GM18517 (cell line): Measurements from ENCODE around the gene PPP1R3E.
"Not testable (repeated sequence)": the region's sequence is repeated elsewhere in the genome, so short reads cannot be mapped to it uniquely, and the experiment has no call there.

Experiments
- ATAC-seq: cut with Tn5 transposase; IDR thresholded peaks from one replicate; pipeline ENCODE4 v1.9.1; 2021; ENCODE audit warnings: mild to moderate bottlenecking, moderate library complexity; ENCODE audit not compliant: unreplicated experiment

The PPP1R3E gene, protein sequence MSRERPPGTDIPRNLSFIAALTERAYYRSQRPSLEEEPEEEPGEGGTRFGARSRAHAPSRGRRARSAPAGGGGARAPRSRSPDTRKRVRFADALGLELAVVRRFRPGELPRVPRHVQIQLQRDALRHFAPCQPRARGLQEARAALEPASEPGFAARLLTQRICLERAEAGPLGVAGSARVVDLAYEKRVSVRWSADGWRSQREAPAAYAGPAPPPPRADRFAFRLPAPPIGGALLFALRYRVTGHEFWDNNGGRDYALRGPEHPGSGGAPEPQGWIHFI

DNA sequence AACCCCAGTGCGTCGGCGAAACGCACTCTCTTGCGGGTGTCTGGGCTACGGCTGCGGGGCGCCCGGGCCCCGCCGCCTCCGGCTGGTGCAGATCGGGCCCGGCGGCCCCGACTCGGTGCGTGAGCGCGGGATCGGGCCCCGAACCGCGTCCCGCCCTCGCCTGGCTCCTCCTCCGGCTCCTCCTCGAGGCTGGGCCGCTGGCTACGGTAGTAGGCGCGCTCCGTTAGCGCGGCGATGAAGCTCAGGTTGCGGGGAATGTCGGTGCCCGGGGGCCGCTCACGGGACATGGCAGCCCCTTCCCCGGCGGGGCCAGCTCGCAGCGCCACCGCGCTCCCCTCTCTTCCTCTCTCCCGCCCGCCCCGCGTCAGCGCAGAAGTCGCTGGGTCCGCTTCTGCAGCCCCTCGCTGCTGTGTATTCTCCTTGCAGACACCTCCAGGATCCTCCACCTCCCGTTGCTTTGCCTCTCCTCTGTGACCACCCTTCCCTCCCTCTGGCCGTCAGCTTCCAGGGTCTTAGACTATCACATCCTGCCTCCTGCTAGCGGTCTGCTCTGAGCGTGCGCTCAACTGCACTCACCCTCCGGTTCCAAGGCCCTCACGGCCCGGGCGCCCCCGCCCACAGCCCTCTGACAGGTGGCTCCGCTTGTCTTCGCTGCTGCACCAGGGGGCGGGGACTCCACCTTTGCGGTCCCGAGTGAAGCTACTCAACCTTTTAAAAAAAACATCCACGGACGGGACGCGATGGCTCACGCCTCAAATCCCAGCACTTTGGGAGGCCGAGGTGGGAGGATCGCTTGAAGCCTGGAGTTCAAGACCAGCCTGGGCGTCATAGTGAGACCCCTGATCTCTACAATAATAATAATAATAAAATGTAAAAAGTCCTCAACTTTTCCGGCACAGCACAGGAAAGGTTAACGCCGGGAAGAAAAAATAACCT lies at the start of gene PPP1R3E:
Gene PPP1R3E (minus strand): TSS at position 570 of the 936 bp plus-strand sequence. CDS start 283 bp downstream, at position 287.
- ATAC-seq: peak; percentile 29

DNA sequence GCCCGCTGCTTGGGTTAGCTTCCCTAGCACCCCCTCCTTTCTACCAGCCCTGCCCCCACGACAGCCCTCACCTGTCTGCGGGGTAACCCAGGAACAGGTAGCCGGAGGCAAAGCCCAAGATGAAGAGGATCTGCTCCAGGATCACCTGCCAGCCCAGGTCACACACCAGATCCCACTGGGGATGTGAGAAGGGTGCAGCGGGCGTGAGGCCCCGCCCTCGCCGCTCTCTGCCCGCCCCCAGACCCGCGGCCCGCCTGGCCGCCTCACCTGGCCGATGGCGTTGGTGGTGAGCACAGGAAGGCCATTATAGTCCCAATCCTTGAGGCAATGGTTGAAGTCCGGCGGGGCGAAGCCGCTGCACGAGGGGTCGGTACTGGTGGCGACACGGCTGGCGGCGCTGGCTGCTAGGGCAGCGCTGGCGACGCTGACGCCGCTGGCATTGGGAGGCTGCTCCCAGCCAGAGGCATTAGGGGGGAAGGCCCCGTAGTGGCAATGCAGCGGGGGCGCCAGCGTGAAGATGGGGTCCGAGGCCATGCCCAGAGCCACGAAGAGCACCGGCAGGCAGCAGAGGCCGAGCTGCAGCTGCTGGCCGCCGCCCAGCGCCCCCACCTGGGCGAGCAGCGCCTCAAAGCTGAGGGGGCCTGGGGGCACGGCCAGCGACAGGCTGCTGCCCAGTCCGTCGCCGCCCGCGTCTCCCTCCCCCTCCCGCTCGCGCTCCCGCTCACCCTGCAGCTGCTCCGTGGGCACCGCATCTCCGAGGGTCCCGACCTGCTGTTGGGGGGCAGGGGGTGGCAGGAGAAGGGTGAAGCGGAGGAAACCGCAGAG lies 49.2 kb upstream of the PPP1R3E start:
- no peak for ATAC-seq

DNA sequence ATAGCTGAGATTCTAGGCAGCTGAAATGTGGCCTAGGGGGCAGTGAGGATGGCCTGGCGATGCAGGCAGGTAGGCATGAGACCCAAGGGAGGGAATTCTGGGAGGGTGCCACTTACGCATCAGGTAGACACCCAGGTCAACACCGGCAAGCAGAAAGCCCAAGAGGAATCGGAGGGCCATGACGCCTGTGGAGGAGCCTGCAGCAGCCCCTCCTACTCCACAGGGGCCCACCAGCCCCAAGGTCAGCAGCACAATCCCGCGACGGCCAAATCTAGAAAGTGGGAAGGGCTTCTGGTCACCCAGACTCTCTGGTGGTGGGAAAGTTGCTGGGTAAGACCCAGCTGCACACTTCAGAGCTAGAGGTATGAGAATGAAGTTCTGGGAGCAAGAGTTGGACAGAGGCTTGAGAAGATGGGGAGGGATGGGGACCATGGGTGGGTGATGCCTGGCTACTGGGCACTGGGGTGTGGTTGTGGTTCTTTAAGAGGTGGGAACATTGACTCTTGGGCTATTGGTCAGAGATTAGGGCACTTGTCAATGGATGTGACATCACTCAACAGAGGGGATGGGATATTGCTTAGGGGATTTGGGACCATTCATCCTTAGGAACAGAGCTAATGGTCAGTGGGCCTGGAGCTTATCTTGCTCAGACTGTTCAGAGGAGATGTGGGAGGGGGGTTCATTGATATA lies 46.6 kb upstream of the PPP1R3E start:
- no peak for ATAC-seq

DNA sequence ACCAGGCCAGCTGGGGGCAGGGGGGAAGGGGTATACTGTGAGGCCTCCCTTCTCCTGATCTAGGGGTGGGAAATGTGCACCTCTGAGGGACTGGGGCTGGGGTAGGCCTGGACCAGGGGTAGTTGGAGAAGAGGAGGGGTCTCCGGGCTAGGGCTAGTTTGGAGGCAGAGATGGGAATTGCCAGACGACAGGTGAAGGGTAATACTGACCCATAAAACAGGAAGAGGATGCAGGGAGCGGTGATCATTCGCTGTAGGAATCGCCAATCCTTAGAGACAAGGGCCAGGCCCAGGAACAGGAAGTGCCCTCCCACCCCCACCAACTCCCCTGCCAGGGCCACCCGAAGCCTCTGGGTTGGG lies 45.6 kb upstream of the PPP1R3E start:
- no peak for ATAC-seq

DNA sequence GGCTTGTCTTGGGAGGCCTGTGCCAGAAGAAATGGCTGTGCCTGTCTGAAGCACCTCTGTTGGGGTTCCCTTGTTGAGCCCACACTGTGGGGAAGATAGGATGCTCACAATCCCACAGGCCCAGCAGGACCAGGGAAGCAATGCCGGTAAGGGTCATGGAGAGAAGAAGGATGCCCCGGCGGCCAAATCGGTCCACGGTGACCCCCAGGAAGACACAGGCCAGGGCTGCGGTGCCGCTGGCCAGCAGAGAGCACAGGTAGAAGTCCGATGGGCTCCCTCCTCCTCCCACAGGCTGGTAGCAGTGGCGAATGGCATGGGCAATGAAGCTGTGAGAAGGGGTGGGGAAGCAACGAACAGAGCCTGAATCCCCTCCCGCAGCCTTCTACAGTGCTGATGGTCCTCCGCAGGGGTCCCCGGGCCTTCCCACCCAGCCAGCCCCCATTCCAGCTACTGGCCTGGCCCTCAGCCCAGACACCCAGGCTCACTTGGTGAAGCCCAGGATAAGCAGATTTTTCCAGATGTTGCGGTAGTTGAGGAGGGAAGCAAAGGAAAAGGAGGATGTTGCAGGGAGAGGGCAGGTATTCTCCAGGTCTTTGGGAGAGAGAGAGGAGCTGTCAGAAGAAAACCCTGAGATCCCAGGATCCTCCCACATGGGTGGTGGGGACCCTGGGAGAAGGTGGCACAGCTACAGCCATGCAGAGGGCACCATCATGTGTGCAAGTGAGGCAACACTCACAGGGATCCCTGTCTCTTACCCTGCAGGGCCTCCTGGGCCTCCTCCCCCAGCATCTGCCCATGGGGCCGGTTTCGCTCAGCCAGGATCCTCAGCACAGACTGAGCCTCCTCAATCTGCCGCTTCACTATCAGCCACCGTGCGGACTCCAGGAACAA lies 45.0 kb upstream of the PPP1R3E start:
- ATAC-seq: no peak

DNA sequence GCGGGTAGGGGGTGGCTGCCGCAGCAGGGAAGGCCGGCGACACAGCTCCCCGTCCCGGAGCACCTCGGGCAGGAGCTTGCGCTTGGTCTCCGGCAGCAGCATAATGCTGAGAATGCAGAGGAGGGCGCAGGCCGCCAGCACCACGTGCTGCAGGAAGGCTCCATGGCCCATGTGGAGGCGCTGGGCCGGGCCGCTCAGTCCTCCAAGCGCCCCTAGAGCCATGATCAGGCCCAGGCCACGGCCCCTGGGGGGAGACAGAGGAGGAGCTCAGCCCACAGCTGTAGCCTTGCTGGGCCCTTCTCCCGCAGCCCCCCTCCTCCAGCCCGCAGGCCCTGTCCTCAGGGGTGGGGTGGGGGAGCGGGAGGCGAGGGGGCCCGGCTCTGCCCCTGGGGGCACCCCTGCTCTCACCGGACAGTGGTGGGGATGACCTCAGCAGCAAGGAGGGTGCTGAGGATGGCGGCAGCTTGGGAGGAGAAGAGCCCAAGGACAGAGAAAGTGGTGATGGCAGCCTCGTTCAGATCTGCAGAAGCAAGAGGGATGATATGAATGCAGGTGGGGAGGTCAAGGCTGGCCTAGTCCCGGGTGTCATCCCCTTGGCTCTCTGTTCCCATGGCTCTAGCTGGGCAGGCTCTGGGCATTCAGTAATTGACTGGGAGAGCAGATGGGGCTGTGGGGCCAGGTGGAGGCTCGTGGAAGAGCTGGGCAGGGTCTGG lies 44.2 kb upstream of the PPP1R3E start:
- ATAC-seq: no peak

DNA sequence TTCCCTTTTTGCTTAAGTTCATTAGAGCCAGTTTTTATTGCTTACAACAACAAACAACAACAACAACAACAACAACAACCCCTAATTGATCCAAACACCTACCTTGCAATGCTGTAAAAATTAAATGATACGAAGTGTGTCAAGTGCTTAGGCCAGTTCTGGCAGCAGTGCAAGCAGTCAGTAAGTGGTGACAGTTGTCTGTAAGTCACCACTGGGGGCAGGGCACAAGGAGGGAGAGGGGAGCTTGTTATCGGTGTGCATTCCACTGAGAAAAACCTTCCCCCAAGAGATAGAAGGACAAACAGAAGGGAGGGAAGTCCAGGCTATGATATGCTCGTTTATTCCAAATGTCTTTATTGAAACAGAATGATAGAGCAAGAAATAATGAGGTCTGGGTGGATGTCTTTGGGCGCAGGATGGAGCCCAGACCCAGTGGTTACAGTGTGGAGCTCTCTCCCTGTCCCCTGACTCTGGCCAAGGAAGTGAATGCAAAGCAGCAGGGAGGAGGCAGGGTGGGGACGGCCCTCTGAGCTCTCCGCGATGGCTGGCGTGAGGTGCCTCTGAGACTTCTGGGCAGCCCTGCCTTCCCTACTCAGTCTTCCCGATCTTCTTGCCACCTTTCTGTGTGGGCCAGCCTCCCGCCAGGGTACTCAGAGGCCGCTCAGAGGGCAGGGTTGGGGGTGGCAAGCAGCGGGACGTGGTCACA lies 43.5 kb upstream of the PPP1R3E start:
- no peak for ATAC-seq

DNA sequence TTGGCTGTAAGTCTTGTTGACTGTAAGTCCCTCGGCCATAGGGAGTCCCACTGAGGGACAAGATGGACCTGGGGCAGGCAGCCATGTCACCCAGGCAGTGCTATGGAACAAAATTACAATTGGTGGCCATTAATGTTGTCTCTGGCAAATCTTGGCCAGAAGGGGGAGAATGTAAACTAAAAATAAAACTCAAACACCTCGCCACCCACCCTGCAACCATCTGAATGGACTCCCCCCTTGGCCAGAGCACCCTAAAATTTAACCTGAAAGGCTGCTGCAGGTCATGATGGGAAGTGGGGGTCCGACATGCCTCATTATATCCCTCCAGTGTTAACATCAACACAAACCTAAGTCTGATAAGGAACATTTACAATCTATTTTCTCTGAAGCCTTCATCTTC lies 41.8 kb upstream of the PPP1R3E start:
- ATAC-seq: no peak

DNA sequence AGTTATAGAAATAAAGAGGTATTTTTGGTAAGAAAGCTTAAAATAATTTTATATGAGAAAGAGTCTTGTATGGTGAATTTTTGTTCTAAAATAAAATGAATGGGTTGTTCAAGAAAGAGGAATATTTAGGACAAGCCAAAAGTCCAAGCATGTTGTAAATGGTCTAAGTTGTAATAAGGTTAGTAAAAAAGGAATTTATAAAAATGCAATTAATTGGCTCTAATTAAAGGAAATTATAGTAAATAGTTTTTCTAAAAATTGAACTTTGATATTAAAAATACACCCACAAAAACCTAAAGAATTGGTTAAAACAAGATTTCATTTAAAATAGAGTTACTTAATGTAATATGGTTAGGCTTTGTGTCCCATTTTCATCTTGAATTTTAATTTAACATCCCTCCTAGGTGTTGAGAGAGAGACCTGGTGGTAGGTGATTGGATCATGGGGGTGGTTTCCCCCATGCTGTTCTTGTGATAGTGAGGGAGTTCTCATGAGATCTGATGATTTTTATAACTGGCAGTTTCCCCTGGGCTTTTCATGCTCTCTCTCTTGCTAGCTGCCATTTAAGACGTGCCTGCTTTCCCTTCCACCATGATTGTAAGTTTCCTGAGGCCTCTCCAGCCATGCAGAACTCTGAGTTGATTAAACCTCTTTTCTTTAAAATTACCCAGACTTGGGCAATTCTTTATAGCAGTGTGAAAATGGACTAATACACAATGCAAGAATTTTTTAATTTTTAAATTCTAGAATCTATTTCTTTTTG lies 37.0 kb upstream of the PPP1R3E start:
- ATAC-seq: no peak

DNA sequence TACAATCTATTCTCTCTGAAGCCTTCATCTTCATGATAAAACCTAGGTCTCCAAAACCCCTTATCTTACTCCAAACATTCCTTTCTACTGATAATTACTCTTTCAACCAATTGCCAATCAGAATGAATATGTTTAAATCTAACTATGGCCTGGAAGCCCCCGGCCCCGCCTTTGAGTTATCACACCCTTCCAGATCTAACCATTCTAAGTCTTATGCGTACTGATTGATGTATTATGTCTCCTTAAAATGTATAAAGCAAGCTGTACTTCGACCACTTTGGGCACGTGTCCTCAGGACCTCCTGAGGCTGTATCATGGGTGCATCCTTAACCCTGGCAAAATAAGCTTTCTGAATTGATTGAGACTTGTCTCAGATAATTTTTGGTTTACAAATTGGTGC lies 33.0 kb upstream of the PPP1R3E start:
- ATAC-seq: no peak

DNA sequence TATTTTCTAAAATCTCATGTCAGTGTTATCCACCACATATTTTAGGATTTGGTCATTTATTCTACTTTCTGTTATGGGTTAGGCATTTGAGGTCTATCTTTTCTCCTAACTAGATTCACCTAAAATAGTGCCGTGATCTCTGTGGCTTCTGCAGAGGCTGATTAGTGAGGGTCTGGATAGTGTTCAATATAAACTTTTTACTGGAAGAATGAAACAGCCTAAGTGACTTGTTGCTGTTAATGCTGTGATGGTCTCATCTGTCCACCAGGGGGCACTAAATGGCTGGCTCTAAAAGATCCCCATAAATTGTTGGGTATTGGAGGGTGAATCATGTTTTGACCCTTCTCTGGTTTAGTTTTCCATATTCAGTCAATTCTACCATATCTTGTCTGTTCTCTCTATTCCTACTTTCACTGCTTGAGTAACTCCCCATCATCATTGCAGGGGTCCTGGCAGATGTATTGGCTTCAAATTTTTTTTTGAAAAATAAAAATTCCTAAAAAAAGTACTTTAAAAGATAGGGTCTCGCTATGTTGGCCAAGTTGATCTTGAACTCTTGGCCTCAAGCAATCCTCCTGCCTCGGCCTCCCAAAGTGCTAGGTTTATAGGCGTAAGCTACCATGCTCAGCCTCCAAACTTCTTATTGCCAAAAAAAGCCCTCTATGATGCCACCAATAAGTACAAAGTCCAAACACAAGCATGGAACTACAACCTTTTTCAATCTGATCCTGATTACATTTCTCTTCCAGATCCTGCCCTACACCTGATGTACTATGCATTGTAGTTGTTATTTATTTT lies 25.5 kb upstream of the PPP1R3E start:
- peak; percentile 64 for ATAC-seq

DNA sequence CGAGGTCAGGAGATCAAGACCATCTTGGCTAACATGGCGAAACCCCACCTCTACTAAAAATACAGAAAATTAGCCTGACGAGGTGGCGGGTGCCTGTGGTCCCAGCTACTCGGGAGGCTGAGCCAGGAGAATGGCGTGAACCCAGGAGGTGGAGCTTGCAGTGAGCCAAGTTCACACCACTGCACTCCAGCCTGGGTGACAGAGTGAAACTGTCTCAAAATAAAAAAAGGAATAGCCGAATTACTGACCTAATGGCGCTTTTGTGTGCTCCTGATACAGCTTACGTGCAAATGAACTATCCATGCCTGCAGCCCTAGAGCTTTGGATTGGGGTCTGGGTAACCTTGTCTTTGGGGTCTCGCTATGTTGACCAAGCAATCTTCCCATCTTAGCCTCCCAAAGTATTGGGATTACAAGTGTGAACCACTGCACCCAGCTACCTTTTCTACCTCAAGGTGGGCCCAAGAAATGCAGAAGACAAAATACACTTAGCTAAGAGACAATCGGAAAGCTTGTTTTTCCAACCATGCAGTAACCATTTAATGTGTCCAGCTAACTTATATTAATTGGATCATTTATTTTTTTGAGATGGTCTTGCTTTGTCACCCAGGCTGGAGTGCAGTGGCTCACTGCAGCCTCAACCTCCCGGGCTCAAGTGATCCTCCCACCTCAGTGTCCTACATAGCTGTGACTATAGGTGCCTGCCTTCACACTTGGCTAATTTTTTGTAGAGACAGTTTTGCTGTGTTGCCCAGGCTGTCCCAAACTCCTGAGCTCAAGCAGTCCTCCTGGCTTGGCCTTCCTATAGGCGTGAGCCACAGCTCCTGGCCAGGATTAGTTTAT lies 24.1 kb upstream of the PPP1R3E start:
- ATAC-seq: no peak

DNA sequence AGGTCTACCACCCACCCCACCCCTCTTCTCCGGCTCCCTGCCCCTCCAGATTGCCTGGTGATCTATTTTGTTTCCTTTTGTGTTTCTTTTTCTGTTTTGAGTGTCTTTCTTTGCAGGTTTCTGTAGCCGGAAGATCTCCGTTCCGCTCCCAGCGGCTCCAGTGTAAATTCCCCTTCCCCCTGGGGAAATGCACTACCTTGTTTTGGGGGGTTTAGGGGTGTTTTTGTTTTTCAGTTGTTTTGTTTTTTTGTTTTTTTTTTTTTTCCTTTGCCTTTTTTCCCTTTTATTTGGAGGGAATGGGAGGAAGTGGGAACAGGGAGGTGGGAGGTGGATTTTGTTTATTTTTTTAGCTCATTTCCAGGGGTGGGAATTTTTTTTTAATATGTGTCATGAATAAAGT lies 23.1 kb upstream of the PPP1R3E start:
- not testable (repeated sequence) for ATAC-seq

DNA sequence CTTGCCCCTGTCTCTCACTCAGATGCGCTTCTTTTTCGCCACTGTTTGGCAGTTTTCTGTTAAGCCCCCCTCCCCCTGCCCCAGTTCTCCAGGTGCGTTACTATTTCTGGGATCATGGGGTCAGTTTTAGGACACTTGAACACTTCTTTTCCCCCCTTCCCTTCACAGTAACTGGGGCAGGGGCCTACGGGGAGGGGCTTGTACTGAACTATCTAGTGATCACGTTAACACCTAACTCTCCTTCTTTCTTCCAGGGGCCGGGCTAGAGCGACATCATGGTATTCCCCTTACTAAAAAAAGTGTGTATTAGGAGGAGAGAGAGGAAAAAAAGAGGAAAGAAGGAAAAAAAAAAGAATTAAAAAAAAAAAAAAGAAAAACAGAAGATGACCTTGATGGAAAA lies 22.3 kb upstream of the PPP1R3E start:
- ATAC-seq: no peak

DNA sequence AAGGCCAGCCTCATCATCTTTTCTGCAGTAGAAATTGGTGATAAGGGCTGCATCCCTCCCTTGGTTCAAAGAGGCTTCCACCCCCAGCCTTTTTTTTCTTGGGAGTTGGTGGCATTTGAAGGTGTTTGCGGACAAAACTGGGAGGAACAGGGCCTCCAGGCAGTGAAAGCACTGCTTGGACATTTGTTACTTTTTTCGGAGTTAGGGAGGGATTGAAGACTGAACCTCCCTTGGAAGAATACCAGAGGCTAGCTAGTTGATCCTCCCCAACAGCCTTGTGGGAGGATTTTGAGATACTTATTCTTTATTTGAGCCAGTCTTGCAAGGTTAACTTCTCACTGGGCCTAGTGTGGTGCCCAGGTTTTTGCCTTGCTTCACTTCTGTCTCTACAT lies 21.8 kb upstream of the PPP1R3E start:
- no peak for ATAC-seq

DNA sequence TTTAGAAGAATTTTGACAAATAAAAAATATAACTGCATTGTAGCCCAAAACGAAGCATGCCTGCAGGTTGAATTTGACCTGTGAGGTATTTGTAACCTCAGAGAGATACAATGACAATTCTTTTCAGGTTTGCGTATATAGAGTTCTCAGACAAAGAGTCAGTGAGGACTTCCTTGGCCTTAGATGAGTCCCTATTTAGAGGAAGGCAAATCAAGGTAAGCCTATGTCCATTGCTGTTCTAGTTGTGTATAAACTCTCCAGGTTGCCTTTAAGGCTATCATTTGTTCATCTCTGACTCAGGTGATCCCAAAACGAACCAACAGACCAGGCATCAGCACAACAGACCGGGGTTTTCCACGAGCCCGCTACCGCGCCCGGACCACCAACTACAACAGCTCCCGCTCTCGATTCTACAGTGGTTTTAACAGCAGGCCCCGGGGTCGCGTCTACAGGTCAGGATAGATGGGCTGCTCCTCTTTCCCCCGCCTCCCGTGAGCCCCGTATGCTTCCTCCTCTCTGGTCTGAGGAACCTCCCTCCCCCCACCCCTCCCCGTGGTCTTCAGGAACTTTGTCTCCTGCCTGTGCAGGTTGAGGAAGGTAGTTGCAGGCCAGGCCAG lies 21.3 kb upstream of the PPP1R3E start:
- ATAC-seq: no peak
